Measurements from ENCODE around the gene AHNAK. TPM values are rescaled to one million over a fixed set of nuclear protein-coding genes. Genes with fewer than 3 reads are reported as not detected.

The AHNAK gene
- total and polyA plus RNA-seq, 11 donors, result 84.4 to 861 (median 384) TPM

GRCh38 chr11:62433904-62434276 lies 112.7 kb downstream of the AHNAK start:
- Histone ChIP-seq H3K27ac (peak overlapping the region; percentile 3 to 84 (median 45)), H3K4me3 (peak overlapping the region in 3 of 12 donors; percentile 3 to 4 (median 3)), H3K9me3 (no peaks in the 10 kb centered on the region), H3K36me3 (no peaks in the 10 kb centered on the region), H3K4me1 (peaks cover 0 to 71% (median 18%) of the 10 kb centered on the region in 12 donors), H3K27me3 (no peaks in the 10 kb centered on the region)
- DNase-seq (no peak), ATAC-seq (peak in 3 of 4 donors; percentile 35 to 55 (median 54))
- 55 to 58% (median 56%) methylated on average over 6 of the region's 6 CpGs for WGBS, 4 donors
- intact Hi-C loops (cut with DNase I), result loop anchor here in 1 of 10 donors (5.0 kb wide), 1 partner anchor 68 kb away; no protein-coding TSS in a partner anchor
- no peak for TF ChIP-seq CTCF (IDR thresholded peaks at IDR 0.05)
- TF ChIP-seq POLR2A (IDR thresholded peaks at IDR 0.05), result no peak

GRCh38 chr11:62433141-62433903 lies 113.3 kb downstream of the AHNAK start:
- peaks cover 0 to 77% (median 18%) of the 10 kb centered on the region in 12 donors for H3K4me1 ChIP-seq
- WGBS, 4 donors, result 43 to 65% (median 57%) methylated on average over 16 of the region's 16 CpGs
- DNase-seq (no peak), ATAC-seq (peak in 2 of 4 donors; percentile 28 to 39)
- no peaks in the 10 kb centered on the region for H3K36me3 ChIP-seq
- intact Hi-C loops (cut with DNase I), result loop anchor here in 1 of 10 donors (5.0 kb wide), 1 partner anchor 69 kb away; no protein-coding TSS in a partner anchor
- peak overlapping the region in 10 of 12 donors; percentile 31 to 84 (median 45) for H3K27ac ChIP-seq
- no peaks in the 10 kb centered on the region for H3K27me3 ChIP-seq
- H3K9me3 ChIP-seq, result no peaks in the 10 kb centered on the region
- TF ChIP-seq CTCF (IDR thresholded peaks at IDR 0.05) (no peak), POLR2A (IDR thresholded peaks at IDR 0.05) (no peak)
- peak overlapping the region in 3 of 12 donors; percentile 3 to 4 (median 3) for H3K4me3 ChIP-seq

- no peak for TF ChIP-seq CTCF (IDR thresholded peaks at IDR 0.05)
- no peak for TF ChIP-seq POLR2A (IDR thresholded peaks at IDR 0.05)
- DNase-seq (no peak), ATAC-seq (no peak)
- Histone ChIP-seq H3K27ac (peak overlapping the region in 2 of 12 donors; percentile 42 to 84), H3K4me3 (no peak overlapping the region), H3K4me1 (peaks cover 0 to 83% (median 18%) of the 10 kb centered on the region in 12 donors), H3K27me3 (no peaks in the 10 kb centered on the region), H3K9me3 (no peaks in the 10 kb centered on the region), H3K36me3 (no peaks in the 10 kb centered on the region)
- 85 to 90% (median 86%) methylated on average over 9 of the region's 9 CpGs for WGBS, 4 donors
- intact Hi-C loops (cut with DNase I), result loop anchor here in 1 of 10 donors (5.0 kb wide), 1 partner anchor 70 kb away; no protein-coding TSS in a partner anchor
These were observed 113.9 kb downstream of the AHNAK start for GRCh38 chr11:62432695-62433094.

- no peak for DNase-seq
- ATAC-seq, result no peak
- intact Hi-C loops (cut with DNase I), result loop anchor here in 1 of 10 donors (5.0 kb wide), 1 partner anchor 71 kb away; no protein-coding TSS in a partner anchor
- Histone ChIP-seq H3K27me3 (no peaks in the 10 kb centered on the region), H3K9me3 (no peaks in the 10 kb centered on the region), H3K4me1 (peaks cover 0 to 95% (median 17%) of the 10 kb centered on the region in 12 donors), H3K27ac (peak overlapping the region in 1 of 12 donors; percentile 84), H3K36me3 (no peaks in the 10 kb centered on the region), H3K4me3 (no peak overlapping the region)
- 72 to 77% (median 75%) methylated on average over 11 of the region's 11 CpGs for WGBS, 4 donors
- TF ChIP-seq POLR2A (IDR thresholded peaks at IDR 0.05) (no peak), CTCF (IDR thresholded peaks at IDR 0.05) (no peak)
These were observed 115.3 kb downstream of the AHNAK start for GRCh38 chr11:62431171-62431901.
